Ramos (cell line): Measurements from ENCODE around the gene FOXJ3.

Experiments used
- in situ Hi-C: fragments of 300-500 bp; cut with MboI; formaldehyde crosslinking; loops from one replicate; pipeline ENCODE4 v1.14.3; 2022; ENCODE audit warnings: low sequenced_read_pairs; ENCODE audit not compliant: unreplicated experiment

Gene FOXJ3

DNA sequence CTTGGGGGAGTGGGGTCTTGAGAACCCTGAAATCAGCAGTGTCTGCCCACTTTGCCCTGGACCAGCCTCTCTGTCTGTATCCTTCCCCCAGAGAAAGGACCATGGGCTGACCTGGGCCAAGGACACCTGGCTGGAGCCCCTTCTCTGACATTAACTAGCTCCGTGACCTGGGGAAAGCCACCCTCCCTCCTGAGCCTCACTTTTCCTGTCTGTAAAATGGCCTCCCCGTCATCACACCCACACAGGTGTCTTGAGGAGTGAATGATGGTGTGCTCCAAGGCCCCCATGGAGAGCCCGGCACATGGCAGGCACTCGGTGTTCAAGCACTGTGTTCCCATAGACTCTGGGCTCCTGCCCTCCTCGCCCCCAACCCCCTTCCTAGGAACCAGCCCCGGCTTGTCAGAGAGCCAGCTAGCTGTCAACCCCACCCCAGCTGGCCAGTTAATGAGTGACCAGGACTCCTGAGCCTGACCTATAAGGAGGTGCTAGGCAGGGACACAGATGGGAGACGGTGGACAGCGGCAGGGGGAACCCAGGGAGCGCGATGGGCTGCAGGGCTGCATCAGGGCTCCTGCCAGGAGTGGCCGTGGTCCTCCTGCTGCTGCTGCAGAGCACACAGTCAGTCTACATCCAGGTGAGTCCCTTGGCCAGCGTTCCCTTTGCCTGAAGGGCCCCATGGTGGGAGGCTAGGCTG lies 182.0 kb downstream of the FOXJ3 start, which contains the start of gene GUCA2B:
Gene GUCA2B, plus strand, starts transcription at position 504 of the 694 bp plus-strand sequence. Its CDS starts 41 bp downstream, at position 545.
- in situ Hi-C loops, result no loop called here

DNA sequence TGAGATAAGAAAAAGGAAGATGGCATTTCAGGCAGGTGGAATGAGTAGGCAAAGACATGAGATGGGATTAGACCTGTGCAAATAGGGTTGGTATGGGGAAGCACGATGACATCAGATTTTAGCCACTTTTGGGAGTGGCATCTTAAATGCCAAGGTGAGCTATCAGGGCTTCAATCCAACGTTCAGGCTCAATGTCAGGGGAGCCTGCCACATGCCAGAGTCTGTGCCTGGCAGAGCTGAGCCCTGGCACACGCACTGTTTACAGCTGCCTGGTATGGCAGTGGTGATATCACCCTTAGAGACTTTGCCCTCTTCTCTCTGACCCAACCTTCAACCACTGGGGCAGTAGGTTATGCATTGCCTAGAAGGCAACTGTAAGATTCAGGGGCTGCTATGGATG lies 182.9 kb downstream of the FOXJ3 start:
- in situ Hi-C loops, result no loop called here

DNA sequence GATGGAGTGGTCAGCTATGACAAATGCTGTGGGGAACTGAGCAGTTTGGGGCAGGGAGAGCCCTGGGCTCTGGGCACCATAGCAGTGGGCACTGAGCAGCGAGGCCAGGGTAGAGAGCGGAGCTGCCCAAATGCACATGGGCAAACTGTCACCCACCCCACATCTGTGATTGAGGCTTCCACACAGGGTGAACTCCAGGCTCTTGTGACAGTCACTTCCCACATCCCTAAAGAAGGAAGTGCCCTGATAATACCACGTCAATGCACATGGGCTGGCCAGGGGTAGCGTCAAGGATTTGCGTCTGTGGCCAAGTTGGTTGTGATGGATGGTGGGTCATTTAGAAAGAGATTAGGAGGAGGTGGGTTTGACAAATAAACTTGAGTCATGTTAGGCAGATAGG lies 184.4 kb downstream of the FOXJ3 start:
- in situ Hi-C loops, result no loop called here

DNA sequence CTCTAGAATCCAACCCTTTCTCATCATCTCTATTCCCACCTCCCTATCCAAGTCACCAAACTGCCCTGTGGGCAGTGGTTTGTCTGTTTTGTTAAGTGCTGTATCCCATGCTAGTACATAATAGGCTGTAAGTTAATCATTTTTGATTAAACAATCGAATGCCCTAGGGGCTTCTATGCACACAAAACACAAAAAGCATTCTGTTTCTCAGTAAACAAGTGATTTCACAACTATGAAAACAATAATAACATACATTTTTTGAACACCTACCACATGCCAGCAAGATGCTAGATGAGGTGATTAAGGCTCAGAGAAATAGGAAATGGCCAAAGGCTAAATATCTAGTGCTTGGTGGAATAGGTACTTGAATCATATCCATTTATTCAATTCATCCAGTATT lies 186.9 kb downstream of the FOXJ3 start:
- in situ Hi-C loops, result loop anchor here (10.0 kb wide), 1 partner anchor 597 kb away; the partner anchor contains the start of gene CLDN19

DNA sequence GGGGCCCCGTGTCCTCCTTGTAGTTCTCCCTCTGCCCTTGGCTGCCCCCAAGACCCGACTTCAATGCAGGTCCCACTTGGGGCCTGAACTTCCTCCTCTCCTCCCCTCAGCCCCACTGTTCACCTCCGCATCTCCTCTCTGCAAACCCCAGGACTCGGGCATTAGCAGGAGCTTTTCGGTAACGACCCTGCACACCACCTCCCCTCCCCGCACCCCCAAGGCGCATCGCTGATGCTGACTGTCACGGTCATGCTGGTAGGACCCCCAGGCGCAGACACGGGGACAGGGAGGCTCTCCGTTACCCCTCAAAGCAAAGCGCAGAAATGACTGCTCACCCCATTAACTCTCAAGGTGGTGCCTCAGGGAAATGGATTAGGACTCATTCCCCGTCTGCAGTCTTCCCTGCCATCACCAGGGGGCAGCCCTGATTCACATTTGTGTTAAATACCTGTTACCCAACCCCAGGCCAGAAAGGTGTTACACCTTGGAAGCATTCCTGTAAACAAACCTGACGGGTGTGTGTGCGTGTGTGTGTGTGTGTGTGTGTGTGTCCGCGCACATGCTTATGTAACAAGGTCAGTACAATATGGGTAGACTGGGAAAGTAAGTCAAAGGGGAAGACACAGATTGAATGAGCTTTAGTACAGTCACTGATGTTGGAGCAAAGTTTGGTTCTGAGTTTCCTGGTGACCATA lies 188.3 kb downstream of the FOXJ3 start:
- in situ Hi-C loops, result loop anchor here (10.0 kb wide), 1 partner anchor 598 kb away; the partner anchor contains the start of gene CLDN19

DNA sequence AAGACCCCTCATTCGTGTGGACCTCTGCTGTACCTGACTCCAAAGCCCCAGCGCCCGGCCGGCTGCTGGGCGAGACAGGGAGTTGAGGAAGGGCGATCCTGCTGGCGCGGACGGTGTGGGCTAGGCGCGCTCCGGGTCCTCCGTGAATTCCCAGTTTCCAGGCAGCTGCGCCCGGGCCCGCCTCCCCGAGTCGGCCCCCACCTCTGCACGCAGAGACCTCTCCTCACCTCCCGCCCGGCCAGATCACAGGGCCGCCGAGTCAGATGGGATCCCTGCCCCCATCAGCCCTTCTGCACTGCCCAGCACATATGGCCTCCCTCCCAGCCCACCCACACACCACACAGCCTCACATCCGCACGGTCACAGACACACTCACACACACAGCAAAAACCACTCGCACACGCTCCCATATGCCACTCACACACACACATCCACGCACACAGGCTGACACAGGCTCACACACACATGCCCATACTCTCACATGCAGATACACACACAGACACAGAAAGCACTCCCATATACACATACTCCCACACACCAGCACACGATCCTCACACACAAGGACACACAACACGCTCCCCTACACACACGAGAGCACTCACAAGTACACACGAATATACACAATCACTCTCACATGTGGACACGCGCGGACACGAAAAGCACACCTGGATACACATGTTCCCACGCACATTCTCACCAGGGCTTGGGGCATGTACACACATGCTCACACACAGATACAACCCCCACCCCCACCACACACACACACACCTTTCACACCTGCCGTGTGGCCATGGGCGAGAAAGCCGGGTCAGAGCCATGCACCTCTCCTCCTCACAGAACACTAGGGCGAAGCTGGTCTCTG lies 189.0 kb downstream of the FOXJ3 start:
- in situ Hi-C loops, result loop anchor here (10.0 kb wide), 1 partner anchor 599 kb away; the partner anchor contains the start of gene CLDN19

DNA sequence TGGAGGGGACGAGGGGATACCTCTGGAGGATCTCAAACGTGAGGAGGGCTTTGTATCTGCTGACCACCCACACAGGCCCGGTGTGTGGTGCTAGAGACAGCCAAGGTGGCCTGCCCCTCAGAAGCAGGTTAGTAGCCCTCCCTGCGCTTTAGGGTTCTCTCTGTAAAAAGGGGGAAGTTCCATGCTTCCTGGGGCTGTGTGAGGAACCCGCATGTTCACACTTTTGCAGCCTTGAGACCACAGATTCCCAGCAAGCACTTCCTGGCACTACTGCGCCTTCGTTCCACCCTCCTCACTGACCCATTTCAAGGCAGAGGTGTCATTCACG lies 189.7 kb downstream of the FOXJ3 start:
- in situ Hi-C loops, result loop anchor here (10.0 kb wide), 1 partner anchor 599 kb away; the partner anchor contains the start of gene CLDN19

DNA sequence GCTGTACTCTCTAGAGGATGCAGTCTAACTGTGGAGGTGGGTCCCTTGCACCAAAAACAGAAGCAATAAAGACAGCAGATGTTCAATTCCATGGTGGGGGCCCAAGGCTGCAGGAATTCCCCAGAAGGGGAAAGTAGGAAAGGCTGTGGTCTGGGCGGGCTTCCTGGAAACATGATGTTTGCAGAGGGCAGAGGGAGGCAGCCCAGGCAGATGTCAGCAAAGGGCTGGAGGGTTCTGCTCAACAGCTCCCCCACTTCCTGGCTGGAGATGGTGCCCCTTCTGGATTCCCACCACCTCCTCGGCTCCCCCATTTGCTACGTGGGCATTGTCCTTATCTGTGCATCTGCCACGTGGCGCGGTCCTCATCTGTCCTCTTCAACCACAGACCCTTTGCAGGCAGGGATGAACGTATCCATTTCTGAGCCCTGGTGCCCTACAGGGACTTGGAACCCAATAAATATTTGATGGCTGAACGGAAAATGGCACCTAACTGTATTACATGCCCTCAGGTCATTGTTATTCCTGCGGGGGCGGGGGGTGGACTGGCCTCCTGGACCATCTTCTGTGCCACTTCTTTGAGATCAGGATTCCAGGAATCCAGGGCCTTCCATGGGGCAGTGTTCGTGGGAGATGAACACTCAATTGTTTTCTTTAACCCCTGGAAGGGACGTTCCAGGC lies 190.2 kb downstream of the FOXJ3 start:
- in situ Hi-C loops, result loop anchor here (10.0 kb wide), 1 partner anchor 600 kb away; the partner anchor contains the start of gene CLDN19

DNA sequence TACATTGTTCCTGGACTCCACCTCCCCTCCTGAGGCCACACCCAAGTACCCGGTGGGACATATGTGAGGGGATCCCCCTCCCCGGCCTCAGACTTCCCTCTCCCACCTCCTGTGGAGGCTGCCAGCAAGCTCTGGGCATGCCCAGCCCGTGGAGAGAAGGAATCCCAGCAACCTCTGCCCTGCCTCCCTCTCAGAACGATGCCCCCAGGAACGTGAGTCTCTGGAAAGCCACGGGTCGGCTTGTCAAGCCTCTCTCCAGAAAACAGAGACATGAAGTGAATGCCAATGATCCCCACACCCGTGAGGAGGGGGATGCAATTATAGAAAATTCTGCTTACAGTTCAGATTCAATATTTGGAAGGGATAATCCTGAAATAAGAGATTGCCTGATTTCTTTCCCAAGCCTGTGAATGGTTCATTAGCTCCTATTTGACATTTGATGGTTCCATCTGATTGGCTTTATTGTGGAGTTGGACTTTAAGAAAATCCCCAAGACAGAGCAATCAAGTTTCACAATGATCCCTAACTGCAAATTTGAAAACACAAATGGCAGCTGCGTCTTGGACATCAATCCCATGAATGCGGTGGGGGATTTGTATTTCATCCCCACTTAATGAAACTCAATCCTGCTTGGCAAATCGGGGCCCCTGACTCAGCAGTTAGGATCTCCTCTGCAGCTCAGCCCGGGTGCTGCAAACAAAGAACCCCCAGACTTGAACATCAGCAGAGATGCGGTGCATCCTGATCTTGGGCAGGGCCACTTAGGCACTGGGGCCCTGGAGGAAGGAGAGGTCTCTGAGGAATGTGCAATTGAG lies 190.9 kb downstream of the FOXJ3 start:
- in situ Hi-C loops, result loop anchor here (10.0 kb wide), 1 partner anchor 601 kb away; the partner anchor contains the start of gene CLDN19

DNA sequence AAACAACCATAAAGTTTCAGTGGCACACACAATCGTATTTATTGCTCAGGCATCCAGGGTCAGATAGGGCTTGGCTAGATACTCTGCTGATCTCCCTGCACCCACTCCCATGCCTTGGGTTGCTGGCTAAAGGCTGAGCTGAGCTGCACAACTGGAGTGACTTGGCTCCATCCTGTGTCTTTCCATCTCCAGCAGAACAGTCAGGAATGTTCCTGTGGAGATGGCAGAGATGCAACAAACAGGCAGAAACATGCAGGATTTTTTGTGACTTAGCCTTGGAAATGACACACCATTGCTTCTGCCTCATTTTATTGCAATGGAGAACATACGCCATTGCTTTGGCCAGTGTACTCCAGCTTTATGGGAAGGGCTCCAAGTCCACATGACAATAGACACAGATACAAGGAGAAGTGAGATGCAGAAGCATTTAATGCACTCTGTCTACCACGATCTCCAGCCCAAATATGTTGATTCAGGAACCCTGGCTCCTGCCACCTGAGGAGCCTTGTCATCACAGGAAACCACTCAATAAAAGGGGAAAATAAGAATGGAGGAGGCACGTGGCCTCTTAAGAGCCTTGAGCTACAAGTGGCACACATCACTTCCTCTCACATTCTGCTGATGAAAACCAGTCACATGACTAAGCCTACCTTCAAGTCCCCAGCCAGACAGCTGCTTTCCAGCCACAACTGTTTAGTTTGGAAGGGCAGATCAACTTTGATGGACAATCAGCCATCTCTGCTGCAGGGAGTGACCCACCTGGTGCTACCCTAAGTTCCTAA lies 191.9 kb downstream of the FOXJ3 start:
- in situ Hi-C loops, result loop anchor here (10.0 kb wide), 1 partner anchor 602 kb away; the partner anchor contains the start of gene CLDN19

DNA sequence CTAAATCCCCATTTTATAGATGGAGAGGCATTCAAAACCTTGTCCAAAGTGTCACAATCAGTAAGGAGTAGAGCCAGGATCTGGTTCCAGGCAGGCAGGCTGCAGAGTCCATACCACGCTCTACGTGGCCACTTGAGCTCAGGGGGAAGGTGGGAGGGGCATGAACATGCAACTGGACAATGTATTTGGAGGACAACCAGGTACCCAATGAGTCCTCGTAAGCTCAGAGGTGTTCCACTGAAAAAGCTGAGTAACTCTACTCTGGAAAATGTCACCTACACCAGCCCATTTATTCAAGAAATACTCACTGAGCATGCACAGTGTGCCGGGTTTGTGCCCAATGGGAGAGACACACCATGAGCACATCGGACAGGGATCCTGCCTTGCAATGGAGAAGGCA lies 193.1 kb downstream of the FOXJ3 start:
- in situ Hi-C loops, result loop anchor here (10.0 kb wide), 1 partner anchor 603 kb away; the partner anchor contains the start of gene CLDN19

DNA sequence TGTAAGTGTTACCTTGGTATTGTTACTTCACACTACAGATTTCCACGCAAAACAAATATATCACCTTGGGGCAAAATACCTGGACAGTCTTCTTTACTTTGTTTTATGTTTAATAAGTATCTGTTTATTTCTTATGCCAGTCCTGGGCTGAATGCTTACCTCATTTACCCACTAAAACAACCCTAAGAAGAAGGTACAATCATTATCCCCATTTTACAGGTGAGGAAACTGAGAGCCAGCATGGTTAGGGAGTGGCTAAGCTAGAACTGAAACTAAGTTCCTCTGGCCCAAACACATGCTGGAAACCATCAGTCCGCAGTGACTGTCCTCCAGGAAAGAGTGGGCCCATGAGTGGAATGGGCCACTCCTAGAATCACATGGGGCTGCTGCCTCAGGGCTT lies 194.8 kb downstream of the FOXJ3 start:
- in situ Hi-C loops, result loop anchor here (10.0 kb wide), 1 partner anchor 605 kb away; the partner anchor contains the start of gene CLDN19

DNA sequence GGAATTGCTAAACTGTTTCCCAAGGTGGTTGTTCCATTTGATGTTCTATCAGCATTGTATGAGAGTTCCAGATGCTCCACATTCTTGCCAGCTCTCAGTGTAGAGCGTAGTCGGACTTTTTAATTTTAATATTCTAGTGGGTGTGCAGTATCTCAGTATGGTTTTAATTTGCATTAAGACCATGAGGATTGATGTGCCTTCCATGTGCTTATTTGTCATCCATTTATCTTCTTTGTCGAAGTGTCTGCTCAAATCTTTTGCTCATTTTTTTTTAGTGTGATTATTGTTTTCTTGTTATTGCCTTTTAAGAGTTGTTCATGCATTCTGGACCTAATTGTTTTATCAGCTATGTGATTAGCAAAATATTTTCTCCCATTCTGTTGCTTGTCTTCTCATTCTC lies 195.6 kb downstream of the FOXJ3 start:
- in situ Hi-C loops, result no loop called here

DNA sequence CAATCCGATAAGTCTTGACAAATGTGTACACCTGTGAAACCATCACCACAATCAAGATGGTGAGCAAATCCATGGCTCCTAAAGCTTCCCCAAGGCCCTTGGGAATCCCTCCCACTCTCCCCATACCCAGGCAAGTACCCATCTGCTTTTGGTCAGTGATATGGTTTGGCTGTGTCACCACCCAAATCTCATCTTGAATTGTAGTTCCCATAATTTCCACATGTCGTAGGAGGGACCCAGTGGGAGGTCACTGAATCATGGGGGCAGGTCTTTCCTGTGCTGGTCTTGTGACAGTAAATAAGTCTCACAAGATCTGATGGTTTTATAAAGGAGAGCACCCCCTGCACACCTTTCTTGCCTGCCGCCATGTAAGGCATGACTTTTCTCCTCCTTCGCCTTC lies 196.4 kb downstream of the FOXJ3 start:
- in situ Hi-C loops, result no loop called here

DNA sequence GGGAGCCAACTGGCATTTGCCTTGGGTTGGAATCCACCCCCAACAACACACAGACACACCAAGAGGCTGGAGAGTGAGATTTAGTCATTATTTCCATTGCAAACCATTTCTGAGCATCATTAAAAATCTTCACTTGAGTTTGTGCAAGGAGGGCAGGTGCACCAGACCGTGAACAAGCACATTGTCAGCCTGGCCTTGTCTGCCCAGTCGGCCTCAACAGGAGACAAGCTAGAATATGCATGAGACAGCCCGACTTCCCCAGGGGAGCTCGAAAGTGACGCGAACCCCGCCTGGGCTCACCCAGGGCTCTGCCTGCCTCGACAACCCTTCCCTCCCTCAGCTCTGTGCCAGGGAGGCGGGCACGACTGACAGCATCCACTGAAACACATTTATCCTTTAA lies 197.3 kb downstream of the FOXJ3 start:
- in situ Hi-C loops, result no loop called here

DNA sequence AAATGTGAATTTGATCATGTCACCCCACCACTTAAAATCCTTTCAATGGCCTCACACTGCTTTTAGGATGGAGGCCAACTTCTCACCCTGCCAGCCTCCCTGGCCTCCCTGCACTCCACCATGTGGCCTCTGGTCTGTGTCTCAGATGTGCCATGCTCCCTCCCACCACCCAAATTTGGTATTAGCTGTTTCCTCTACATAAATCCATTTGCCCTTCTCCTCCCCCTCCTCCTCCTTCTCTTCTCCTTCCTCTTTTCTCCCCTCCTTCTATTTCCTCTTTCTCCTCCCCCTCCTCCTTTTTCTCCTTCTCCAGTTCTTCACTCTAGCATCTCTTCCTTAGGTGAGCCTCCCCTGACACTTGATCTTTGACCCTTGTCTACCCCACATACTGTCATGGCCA lies 198.6 kb downstream of the FOXJ3 start:
- in situ Hi-C loops, result no loop called here

DNA sequence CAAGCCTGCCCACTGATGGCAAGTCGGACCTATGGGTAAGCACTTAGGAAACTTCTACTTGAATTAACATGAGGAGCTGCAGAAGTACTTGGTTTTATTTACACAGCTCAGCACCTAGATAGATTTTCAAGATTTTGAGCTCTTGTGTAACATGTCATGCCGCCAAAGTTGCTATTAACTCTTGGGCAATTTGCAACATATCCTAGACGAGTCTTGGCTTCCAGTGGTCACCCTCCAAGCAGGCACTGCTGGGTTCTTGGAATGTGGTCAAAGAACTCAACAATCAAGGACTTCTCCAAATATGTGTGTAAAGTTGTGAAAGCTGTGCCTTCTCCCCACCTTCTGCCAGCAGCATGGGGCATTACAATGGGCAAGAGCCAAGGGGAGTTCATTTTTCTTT lies 199.6 kb downstream of the FOXJ3 start:
- in situ Hi-C loops, result no loop called here

DNA sequence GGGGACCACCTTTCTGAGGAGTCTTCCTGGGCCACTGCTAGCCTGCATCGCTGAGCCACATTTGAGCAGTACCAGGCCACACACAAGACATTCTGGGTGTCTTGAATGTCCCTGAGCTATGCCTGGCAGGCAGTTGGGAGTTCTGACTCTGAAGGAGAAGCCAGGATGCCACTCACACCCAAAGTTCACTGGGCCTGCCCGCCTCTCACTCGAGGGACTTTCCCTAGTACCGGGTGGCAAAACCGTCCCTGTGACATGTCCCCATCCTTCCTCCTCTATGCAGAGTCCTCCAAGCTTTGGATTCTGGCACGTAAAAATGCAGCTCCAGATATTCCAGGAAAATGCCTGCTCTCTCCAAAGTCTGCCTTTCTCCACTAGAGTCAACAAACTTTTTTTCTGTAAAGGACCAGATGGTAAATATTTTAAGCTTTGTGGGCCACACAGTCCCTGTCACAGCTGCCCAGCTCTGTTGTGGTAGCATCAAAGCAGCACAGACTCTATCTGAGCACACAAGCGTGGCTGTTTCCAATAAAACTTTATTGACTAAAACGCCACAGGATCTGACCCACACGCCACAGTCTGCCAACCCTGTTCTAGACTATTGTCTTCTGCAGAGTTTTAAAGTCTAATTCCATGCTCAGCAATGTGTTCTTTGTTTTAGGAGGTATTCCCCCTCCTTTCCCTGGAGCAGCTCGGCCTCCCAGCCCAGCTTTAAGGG lies 201.1 kb downstream of the FOXJ3 start:
- in situ Hi-C loops, result no loop called here
